H1 (cell line): ENCODE data around the gene SEPTIN5.

ENCODE experiments used
- ATF2 ChIP-seq: IDR thresholded peaks from 2 replicates; pipeline ENCODE4 v1.6.1; 2012; ENCODE audit warnings: low read length, inconsistent platforms
- EZH2 ChIP-seq: fragments of 200-600 bp; sonication (generic); IDR thresholded peaks from 2 replicates; pipeline ENCODE4 v1.7.1; 2012; ENCODE audit warnings: low read depth, mild to moderate bottlenecking, moderate library complexity, low read length, inconsistent platforms; ENCODE audit not compliant: severe bottlenecking
- GTF2F1 ChIP-seq: IDR thresholded peaks from 2 replicates; pipeline ENCODE4 v1.6.1; 2012; ENCODE audit warnings: low read depth, low read length, improper control_type of control experiment, borderline replicate concordance
- JUN ChIP-seq: IDR thresholded peaks from 2 replicates; pipeline ENCODE4 v1.6.1; 2011; ENCODE audit warnings: low read depth, mild to moderate bottlenecking, improper control_type of control experiment, low read length
- MAX ChIP-seq: IDR thresholded peaks from 2 replicates; pipeline ENCODE4 v1.6.1; 2012; ENCODE audit warnings: inconsistent platforms
- POLR2A ChIP-seq, 2 experiments: IDR thresholded peaks; 1 replicate in 1 of 2; 2 replicates in 1 of 2; pipeline ENCODE4 v1.6.1; 2011; ENCODE audit warnings: low read depth in 2 of 2, low read length in 2 of 2, mild to moderate bottlenecking in 2 of 2; ENCODE audit errors: control extremely low read depth in 1 of 2
- POLR2AphosphoS5 ChIP-seq: IDR thresholded peaks from 2 replicates; pipeline ENCODE4 v1.6.1; 2011; ENCODE audit warnings: low read depth, low read length
- TAF1 ChIP-seq: IDR thresholded peaks from 2 replicates; pipeline ENCODE4 v1.6.1; 2011; ENCODE audit warnings: mild to moderate bottlenecking, low read depth, low read length
- YY1 ChIP-seq: IDR thresholded peaks from 2 replicates; pipeline ENCODE4 v1.6.1; 2011; ENCODE audit warnings: low read depth, mild to moderate bottlenecking, low read length
- TF ChIP-seq, protein P1 (sequence below), 3 experiments: IDR thresholded peaks; 1 replicate in 2 of 3; 2 replicates in 1 of 3; pipeline versions ENCODE4 v1.5.1 to v1.6.1; 2011; ENCODE audit warnings: low read length in 3 of 3, mild to moderate bottlenecking in 3 of 3, inconsistent platforms in 2 of 3, low read depth in 1 of 3, moderate library complexity in 1 of 3; ENCODE audit not compliant: insufficient read depth in 1 of 3; ENCODE audit errors: control extremely low read depth in 1 of 3

GRCh38 chr22:19759427-19760057 lies 45.2 kb downstream of the SEPTIN5 start:
- TF ChIP-seq, protein P1, sequence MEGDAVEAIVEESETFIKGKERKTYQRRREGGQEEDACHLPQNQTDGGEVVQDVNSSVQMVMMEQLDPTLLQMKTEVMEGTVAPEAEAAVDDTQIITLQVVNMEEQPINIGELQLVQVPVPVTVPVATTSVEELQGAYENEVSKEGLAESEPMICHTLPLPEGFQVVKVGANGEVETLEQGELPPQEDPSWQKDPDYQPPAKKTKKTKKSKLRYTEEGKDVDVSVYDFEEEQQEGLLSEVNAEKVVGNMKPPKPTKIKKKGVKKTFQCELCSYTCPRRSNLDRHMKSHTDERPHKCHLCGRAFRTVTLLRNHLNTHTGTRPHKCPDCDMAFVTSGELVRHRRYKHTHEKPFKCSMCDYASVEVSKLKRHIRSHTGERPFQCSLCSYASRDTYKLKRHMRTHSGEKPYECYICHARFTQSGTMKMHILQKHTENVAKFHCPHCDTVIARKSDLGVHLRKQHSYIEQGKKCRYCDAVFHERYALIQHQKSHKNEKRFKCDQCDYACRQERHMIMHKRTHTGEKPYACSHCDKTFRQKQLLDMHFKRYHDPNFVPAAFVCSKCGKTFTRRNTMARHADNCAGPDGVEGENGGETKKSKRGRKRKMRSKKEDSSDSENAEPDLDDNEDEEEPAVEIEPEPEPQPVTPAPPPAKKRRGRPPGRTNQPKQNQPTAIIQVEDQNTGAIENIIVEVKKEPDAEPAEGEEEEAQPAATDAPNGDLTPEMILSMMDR (IDR thresholded peaks at IDR 0.05; ENCODE audit: control extremely low read depth in 1 of 3, insufficient read depth in 1 of 3, low read depth in 1 of 3, low read length in 3 of 3) = no peak
- no peak for TF ChIP-seq POLR2A (IDR thresholded peaks at IDR 0.05; ENCODE audit: control extremely low read depth in 1 of 2, low read depth in 2 of 2, low read length in 2 of 2)
- TF ChIP-seq MAX = no peak
- TF ChIP-seq POLR2AphosphoS5 = no peak
- peak; percentile 97 for TF ChIP-seq EZH2
- TF ChIP-seq GTF2F1 = no peak
- no peak for TF ChIP-seq JUN
- TF ChIP-seq YY1 = no peak
- TF ChIP-seq ATF2 = no peak
- no peak for TF ChIP-seq TAF1
